Measurements from ENCODE around the gene ZNF107. TPM values are rescaled to one million over a fixed set of nuclear protein-coding genes. Genes with fewer than 3 reads are reported as not detected.
"Not testable (repeated sequence)": the region's sequence is repeated elsewhere in the genome, so short reads cannot be mapped to it uniquely, and the experiment has no call there.

Gene ZNF107
- total RNA-seq, 1 donor from 2014 or later: 11.7 TPM

DNA sequence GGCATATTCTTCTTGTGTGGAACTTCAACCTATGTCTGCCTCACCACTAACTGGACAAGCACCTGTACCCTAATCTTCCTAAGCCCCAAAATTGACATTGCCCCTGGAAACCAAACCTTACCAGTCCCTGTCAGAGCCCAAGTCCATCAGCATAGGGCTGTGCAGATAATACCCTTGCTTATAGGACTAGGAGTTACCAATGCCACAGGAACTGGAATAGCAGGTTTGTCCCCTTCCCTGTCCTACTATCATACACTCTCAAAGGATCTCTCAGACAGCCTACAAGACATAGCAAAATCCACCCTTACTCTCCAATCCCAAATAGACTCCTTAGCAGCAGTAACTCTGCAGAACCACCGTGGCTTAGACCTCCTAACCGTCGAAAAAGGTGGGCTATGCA lies 19.8 kb downstream of the ZNF107 start:
- no peak overlapping the region for H3K27ac Mint-ChIP-seq
- no peaks in the 10 kb centered on the region for H3K27me3 Mint-ChIP-seq (ENCODE audit: low read depth)

DNA sequence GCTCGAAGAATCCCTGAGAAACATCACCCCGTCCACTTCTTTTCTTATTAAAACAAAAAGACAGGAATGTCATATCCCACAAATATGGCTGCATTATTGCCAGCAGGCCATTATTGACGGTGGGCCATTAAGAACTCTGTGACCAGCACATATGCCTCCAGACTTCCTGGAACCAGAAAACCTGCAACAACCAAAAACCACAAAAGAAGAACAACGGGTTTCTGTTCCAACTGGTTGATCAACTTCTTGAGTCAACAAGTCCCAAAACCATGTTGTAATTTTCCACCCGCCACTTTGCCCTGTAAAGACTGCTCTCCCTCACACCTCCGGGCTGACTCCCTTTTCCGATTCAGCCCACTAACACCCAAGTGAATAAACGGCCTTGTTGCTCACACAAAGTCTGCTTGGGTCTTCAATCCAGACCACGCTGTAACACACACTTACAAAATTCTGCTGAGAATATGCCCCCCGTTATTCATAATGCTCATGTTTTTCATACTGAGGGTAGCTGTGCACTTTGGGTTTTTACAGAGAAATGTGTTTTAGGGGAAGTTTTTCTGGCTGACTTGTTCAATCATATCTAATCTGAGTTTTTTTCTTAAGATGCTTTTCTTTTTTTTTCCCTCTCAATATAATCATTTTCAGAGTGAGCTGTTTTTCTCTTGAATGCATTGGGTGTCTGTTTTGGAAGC lies 20.7 kb downstream of the ZNF107 start:
- TF ChIP-seq CTCF (IDR thresholded peaks at IDR 0.05; ENCODE audit: unreplicated experiment): no peak
- Mint-ChIP-seq H3K27ac (peak overlapping the region; percentile 70), H3K9me3 (peaks cover 15% of the 10 kb centered on the region), H3K27me3 (ENCODE audit: low read depth) (no peaks in the 10 kb centered on the region), H3K4me1 (peaks cover 14% of the 10 kb centered on the region), H3K36me3 (peaks cover 5% of the 10 kb centered on the region), H3K4me3 (no peak overlapping the region)
- DNase-seq (ENCODE audit: low spot score in 2 of 2, unreplicated experiment in 2 of 2): no peak

More for the DNA sequence above, 19.8 kb downstream of the ZNF107 start:
- TF ChIP-seq CTCF (IDR thresholded peaks at IDR 0.05; ENCODE audit: unreplicated experiment): no peak
- no peak for DNase-seq (ENCODE audit: low spot score in 2 of 2, unreplicated experiment in 2 of 2)
- H3K4me1 Mint-ChIP-seq: peaks cover 14% of the 10 kb centered on the region
- no peaks in the 10 kb centered on the region for H3K36me3 Mint-ChIP-seq
- peaks cover 15% of the 10 kb centered on the region for H3K9me3 Mint-ChIP-seq
- no peak overlapping the region for H3K4me3 Mint-ChIP-seq

GRCh38 chr7:64687249-64687648 lies 21.3 kb downstream of the ZNF107 start:
- Mint-ChIP-seq H3K4me1 (peaks cover 14% of the 10 kb centered on the region), H3K36me3 (peaks cover 11% of the 10 kb centered on the region), H3K27ac (peak overlapping the region; percentile 51), H3K9me3 (peaks cover 15% of the 10 kb centered on the region), H3K27me3 (ENCODE audit: low read depth) (no peaks in the 10 kb centered on the region), H3K4me3 (no peak overlapping the region)
- no peak for DNase-seq (ENCODE audit: low spot score in 2 of 2, unreplicated experiment in 2 of 2)
- TF ChIP-seq CTCF (IDR thresholded peaks at IDR 0.05; ENCODE audit: unreplicated experiment): no peak

DNA sequence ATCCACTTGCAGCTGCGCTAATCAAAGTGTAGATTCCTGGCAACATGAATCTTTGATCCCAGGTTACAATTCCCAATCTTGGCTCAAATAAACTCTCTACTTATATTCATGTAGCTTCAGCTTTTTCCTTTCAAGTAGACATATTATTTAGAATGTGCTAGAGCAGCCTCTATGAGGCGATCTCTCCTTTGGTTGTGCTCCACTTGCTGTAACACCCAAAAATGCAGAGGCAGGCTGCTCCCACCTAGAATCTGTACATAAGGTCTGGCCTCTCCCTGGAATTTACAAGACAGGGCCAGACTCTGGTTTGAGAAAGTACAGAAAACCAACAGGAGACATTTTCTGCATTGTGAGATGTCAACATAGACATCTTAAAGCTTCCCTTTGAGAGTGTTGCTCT lies 23.1 kb downstream of the ZNF107 start:
- no peak for TF ChIP-seq CTCF (IDR thresholded peaks at IDR 0.05; ENCODE audit: unreplicated experiment)
- Mint-ChIP-seq H3K4me1 (peaks cover 14% of the 10 kb centered on the region), H3K4me3 (no peak overlapping the region), H3K36me3 (peaks cover 17% of the 10 kb centered on the region), H3K27me3 (ENCODE audit: low read depth) (no peaks in the 10 kb centered on the region), H3K9me3 (peaks cover 15% of the 10 kb centered on the region), H3K27ac (no peak overlapping the region)
- no peak for DNase-seq (ENCODE audit: low spot score in 2 of 2, unreplicated experiment in 2 of 2)

- no peak for DNase-seq (ENCODE audit: low spot score in 2 of 2, unreplicated experiment in 2 of 2)
- no peak for TF ChIP-seq CTCF (IDR thresholded peaks at IDR 0.05; ENCODE audit: unreplicated experiment)
- peaks cover 2% of the 10 kb centered on the region for H3K4me1 Mint-ChIP-seq
- no peak overlapping the region for H3K4me3 Mint-ChIP-seq
- no peak overlapping the region for H3K27ac Mint-ChIP-seq
- peaks cover 28% of the 10 kb centered on the region for H3K36me3 Mint-ChIP-seq
- H3K9me3 Mint-ChIP-seq: no peaks in the 10 kb centered on the region
- H3K27me3 Mint-ChIP-seq (ENCODE audit: low read depth): no peaks in the 10 kb centered on the region
Observed at GRCh38 chr7:64691831-64692230, 25.9 kb downstream of the ZNF107 start.

DNA sequence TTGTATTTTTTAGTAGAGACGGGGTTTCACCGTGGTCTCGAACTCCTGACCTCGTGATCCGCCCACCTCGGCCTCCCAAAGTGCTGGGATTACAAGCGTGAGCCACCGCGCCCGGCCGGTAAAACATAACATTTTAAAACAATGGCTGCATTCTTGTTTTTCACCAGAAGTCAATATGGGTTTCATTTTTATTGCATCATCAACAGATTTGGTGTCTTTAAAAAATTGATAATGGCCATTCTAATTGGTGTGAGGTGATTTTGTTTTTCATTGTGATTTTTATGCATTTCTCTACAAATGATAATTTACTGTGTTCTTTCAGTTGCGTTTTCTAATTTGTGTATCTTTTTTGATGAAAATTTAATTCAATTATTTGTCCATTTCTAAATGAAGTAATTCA lies 31.9 kb downstream of the ZNF107 start:
- H3K4me3 Mint-ChIP-seq; H3K4me1 Mint-ChIP-seq; H3K27ac Mint-ChIP-seq; H3K27me3 Mint-ChIP-seq (ENCODE audit: low read depth); DNase-seq (ENCODE audit: low spot score in 2 of 2, unreplicated experiment in 2 of 2): not testable (repeated sequence)
- peaks cover 12% of the 10 kb centered on the region for H3K9me3 Mint-ChIP-seq
- H3K36me3 Mint-ChIP-seq: peaks cover 43% of the 10 kb centered on the region

Data from mesothelial cell of epicardium (in vitro differentiated cells).